Measurements from ENCODE around the gene ATG7. TPM values are rescaled to one million over a fixed set of nuclear protein-coding genes. Genes with fewer than 3 reads are reported as not detected.

Gene ATG7
- total RNA-seq, 1 experiment from 2014 or later = 36.0 TPM

DNA sequence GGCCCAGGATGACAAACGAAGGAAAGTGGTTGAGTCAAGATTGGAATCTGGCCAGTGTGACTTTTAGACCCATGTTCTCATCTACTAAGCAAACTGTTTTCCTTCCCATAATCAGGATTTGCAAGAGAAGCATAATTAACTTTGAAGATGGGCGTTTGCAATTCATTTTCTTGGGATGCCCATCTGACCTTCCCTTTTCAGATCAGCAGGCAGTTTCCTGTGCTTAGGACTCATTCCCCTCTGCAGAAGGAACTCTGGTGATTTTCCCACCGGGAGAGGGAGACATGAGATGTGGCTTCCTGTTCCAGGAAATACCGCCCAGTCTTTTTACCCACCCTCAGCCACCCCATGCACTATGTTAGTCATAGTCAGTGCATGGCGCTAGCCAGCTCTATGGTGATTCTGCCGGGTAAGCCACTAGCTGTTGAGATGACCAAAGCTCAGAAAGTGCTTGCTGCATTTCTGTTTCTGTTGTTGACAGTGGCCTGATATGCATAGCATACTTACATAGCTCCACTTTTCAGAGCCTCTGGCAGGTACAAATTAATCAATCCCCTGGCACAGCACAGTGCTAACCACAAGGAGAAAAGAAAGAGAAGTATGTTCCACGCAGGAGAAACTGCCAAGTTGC lies 242.1 kb downstream of the ATG7 start:
- Histone ChIP-seq H3K27me3 (ENCODE audit: control insufficient read depth, insufficient read depth, low read length) (no peaks in the 10 kb centered on the region), H3K27ac (ENCODE audit: low read length) (peak overlapping the region; percentile 51; the same call in 1 of the 2 replicates), H3K4me3 (ENCODE audit: low read depth in 2 of 2, low read length in 2 of 2) (no peak overlapping the region), H3K4me1 (ENCODE audit: control insufficient read depth, insufficient read depth, low read length) (peaks cover 17% of the 10 kb centered on the region), H3K36me3 (ENCODE audit: control insufficient read depth, insufficient read depth, low read length) (no peaks in the 10 kb centered on the region), H3K9me3 (ENCODE audit: control insufficient read depth, insufficient read depth, low read depth, low read length) (no peaks in the 10 kb centered on the region)
- intact Hi-C loops (cut with micrococcal nuclease; ENCODE audit: unreplicated experiment) (no loop called here), in situ Hi-C loops (cut with HindIII; ENCODE audit: low pct_unique_long_range_greater_than_20kb, low sequenced_read_pairs) (no loop called here)
- DNase-seq (ENCODE audit: low read depth, low spot score) (no peak), ATAC-seq (no peak; the same call in 1 of the 2 replicates)
- ChIA-PET CTCF (no interaction called here), POLR2A (no interaction called here)
- no TSS peak for BruUV-seq (replicated peaks)
- TF ChIP-seq TCF7L2 (IDR thresholded peaks at IDR 0.05; ENCODE audit: low read depth, low read length) (no peak), POLR2AphosphoS5 (IDR thresholded peaks at IDR 0.05; ENCODE audit: low read depth, low read length) (no peak), SIN3A (IDR thresholded peaks at IDR 0.05; ENCODE audit: borderline replicate concordance, insufficient read depth, low read depth, low read length) (no peak)
- TF ChIP-seq, protein P1, sequence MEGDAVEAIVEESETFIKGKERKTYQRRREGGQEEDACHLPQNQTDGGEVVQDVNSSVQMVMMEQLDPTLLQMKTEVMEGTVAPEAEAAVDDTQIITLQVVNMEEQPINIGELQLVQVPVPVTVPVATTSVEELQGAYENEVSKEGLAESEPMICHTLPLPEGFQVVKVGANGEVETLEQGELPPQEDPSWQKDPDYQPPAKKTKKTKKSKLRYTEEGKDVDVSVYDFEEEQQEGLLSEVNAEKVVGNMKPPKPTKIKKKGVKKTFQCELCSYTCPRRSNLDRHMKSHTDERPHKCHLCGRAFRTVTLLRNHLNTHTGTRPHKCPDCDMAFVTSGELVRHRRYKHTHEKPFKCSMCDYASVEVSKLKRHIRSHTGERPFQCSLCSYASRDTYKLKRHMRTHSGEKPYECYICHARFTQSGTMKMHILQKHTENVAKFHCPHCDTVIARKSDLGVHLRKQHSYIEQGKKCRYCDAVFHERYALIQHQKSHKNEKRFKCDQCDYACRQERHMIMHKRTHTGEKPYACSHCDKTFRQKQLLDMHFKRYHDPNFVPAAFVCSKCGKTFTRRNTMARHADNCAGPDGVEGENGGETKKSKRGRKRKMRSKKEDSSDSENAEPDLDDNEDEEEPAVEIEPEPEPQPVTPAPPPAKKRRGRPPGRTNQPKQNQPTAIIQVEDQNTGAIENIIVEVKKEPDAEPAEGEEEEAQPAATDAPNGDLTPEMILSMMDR (IDR thresholded peaks at IDR 0.05) = no peak

DNA sequence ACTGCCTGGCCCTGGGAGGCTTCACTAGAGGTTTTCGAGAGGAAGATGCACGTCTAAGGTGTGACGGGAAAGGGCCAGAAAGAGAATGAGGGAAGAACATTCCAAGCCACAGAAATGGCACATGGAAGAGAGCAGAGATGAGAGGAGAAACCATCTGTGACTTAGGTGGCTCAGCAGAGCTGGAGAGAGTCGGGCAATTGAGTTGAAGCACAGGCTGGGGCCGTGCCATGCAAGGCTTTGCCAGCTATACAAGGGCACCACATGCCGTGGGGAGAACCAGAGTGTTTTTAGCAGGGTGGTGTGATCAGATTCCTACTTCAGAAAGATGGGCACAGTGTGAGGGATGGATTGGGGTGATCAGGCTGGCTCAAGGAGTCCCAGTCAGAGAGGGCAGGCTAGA lies 245.4 kb downstream of the ATG7 start:
- CTCF ChIA-PET = no interaction called here
- Histone ChIP-seq H3K9me3 (ENCODE audit: control insufficient read depth, insufficient read depth, low read depth, low read length) (no peaks in the 10 kb centered on the region), H3K4me1 (ENCODE audit: control insufficient read depth, insufficient read depth, low read length) (0 out of 2 replicates have a peak, but pooled peaks cover 5% of the 10 kb centered on the region), H3K36me3 (ENCODE audit: control insufficient read depth, insufficient read depth, low read length) (no peaks in the 10 kb centered on the region), H3K27me3 (ENCODE audit: control insufficient read depth, insufficient read depth, low read length) (no peaks in the 10 kb centered on the region), H3K4me3 (ENCODE audit: low read depth in 2 of 2, low read length in 2 of 2) (no peak overlapping the region), H3K27ac (ENCODE audit: low read length) (peak overlapping the region; percentile 44; the same call in 1 of the 2 replicates)
- BruUV-seq (replicated peaks) = no TSS peak
- no peak; the same call in 1 of the 2 replicates for ATAC-seq
- no peak for TF ChIP-seq TCF7L2 (IDR thresholded peaks at IDR 0.05; ENCODE audit: low read depth, low read length)
- no peak for TF ChIP-seq POLR2AphosphoS5 (IDR thresholded peaks at IDR 0.05; ENCODE audit: low read depth, low read length)
- TF ChIP-seq SIN3A (IDR thresholded peaks at IDR 0.05; ENCODE audit: borderline replicate concordance, insufficient read depth, low read depth, low read length) = no peak
- TF ChIP-seq, protein P1 (IDR thresholded peaks at IDR 0.05) = no peak
- TF ChIP-seq, protein P2, sequence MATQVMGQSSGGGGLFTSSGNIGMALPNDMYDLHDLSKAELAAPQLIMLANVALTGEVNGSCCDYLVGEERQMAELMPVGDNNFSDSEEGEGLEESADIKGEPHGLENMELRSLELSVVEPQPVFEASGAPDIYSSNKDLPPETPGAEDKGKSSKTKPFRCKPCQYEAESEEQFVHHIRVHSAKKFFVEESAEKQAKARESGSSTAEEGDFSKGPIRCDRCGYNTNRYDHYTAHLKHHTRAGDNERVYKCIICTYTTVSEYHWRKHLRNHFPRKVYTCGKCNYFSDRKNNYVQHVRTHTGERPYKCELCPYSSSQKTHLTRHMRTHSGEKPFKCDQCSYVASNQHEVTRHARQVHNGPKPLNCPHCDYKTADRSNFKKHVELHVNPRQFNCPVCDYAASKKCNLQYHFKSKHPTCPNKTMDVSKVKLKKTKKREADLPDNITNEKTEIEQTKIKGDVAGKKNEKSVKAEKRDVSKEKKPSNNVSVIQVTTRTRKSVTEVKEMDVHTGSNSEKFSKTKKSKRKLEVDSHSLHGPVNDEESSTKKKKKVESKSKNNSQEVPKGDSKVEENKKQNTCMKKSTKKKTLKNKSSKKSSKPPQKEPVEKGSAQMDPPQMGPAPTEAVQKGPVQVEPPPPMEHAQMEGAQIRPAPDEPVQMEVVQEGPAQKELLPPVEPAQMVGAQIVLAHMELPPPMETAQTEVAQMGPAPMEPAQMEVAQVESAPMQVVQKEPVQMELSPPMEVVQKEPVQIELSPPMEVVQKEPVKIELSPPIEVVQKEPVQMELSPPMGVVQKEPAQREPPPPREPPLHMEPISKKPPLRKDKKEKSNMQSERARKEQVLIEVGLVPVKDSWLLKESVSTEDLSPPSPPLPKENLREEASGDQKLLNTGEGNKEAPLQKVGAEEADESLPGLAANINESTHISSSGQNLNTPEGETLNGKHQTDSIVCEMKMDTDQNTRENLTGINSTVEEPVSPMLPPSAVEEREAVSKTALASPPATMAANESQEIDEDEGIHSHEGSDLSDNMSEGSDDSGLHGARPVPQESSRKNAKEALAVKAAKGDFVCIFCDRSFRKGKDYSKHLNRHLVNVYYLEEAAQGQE (IDR thresholded peaks at IDR 0.05; ENCODE audit: insufficient read depth in 1 of 2, low read depth in 2 of 2, low read length in 1 of 2) = no peak
- intact Hi-C loops (cut with micrococcal nuclease; ENCODE audit: unreplicated experiment) (no loop called here), in situ Hi-C loops (cut with HindIII; ENCODE audit: low pct_unique_long_range_greater_than_20kb, low sequenced_read_pairs) (no loop called here)
- POLR2A ChIA-PET = no interaction called here
- no peak for DNase-seq (ENCODE audit: low read depth, low spot score)
